NCI-H2196 (cell line): ENCODE measurements around the gene STK10.

Experiments used
- DNase-seq: peaks from one replicate; lab custom pipeline; 2025; ENCODE audit not compliant: unreplicated experiment; lab: John Stamatoyannopoulos, UW

STK10 gene

GRCh38 chr5:172059661-172060100 lies 128.3 kb downstream of the STK10 start:
- DNase-seq, result no peak

GRCh38 chr5:172058088-172058487 lies 129.9 kb downstream of the STK10 start:
- no peak for DNase-seq

DNA sequence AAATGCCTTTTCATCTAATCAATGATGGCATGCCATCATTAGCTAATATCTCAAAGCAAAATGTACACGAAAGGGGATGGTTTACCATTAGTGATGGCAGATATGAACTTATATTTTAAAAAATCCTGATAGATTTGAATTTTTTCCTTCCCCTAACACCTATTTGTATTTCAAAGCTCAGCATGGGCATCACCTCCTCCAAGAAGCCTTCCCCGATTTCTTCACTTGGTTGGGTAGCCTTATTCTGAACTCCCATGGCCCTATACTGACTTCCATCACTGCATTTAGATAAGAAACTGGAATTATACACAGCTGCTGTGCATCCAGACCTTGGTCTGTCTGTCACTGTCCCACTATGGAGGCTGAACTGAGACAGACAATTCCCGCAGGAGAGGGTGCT lies 132.0 kb downstream of the STK10 start:
- no peak for DNase-seq

- DNase-seq, result no peak
These were observed 132.6 kb downstream of the STK10 start for GRCh38 chr5:172055421-172055820.

GRCh38 chr5:172054611-172055153 lies 133.3 kb downstream of the STK10 start:
- no peak for DNase-seq

- DNase-seq, result no peak
These were observed 135.4 kb downstream of the STK10 start for GRCh38 chr5:172052450-172053236.

DNA sequence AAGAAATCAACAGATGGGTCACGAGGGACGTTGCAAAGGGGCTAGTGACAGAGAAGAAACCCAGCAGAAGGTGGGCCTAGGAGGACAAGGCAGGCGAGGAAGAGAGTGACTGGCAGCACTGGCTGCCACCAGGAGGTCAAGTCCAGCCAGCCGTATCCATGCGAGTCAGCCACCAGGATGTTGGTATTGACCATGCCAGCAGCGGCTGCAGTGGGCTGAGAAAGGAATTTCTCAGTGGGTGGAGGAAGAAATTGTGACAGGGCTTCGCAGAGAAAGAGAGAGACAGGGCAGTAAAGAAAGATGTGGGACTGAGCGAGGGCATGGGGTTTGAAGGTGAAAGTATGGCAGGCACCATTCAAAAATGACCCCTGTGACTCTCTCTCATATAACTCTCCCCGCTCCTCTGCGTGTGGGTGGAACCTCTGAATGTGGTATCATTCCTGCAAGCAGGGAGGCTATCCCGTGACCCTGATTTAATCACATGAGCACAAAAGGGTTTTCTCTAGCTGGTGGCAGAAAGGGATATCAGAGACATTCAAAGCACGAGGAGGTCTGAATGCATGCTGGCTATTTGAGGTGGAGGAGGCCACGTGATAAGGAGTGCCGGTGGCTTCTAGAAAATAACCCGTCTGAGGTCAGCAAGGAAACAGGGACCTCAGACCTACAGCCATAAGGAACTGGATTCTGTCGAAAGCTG lies 136.2 kb downstream of the STK10 start:
- DNase-seq, result no peak

DNA sequence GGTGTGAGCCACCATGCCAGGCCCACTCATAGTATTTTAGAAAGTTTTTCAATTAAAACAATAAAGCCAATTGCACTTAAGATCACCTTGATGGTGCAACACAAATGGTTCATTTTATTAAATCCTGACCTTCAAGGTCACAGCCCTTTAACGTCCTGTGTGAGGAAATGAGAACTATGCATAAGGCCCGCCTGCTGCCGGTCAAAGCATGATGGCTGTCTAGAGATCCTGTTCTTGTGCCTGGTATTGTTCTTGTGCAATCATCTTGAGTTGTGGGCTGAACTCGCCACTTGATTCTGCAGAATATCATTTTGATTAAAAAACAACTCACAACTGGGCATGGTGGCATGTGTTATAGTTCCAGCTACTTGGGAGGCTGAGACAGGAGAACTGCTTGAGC lies 137.9 kb downstream of the STK10 start:
- no peak for DNase-seq

GRCh38 chr5:172049226-172049796 lies 138.7 kb downstream of the STK10 start:
- DNase-seq, result no peak

GRCh38 chr5:172048539-172049101 lies 139.4 kb downstream of the STK10 start:
- DNase-seq, result no peak

DNA sequence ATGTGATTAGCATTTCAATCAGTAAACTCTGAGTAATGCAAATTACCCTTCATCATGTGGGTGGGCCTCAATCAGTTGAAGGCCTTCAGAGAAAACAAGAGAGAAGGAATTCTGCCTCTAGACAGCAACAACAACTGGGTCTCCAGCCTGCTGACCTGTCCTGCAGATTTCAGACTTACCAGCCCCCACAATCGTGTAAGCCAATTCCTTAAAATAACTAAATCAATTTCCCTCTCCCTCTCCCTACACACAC lies 139.9 kb downstream of the STK10 start:
- DNase-seq, result no peak

- no peak for DNase-seq
These were observed 141.4 kb downstream of the STK10 start for GRCh38 chr5:172046593-172046992.

- DNase-seq, result no peak
These were observed 142.8 kb downstream of the STK10 start for GRCh38 chr5:172045315-172045632.

DNA sequence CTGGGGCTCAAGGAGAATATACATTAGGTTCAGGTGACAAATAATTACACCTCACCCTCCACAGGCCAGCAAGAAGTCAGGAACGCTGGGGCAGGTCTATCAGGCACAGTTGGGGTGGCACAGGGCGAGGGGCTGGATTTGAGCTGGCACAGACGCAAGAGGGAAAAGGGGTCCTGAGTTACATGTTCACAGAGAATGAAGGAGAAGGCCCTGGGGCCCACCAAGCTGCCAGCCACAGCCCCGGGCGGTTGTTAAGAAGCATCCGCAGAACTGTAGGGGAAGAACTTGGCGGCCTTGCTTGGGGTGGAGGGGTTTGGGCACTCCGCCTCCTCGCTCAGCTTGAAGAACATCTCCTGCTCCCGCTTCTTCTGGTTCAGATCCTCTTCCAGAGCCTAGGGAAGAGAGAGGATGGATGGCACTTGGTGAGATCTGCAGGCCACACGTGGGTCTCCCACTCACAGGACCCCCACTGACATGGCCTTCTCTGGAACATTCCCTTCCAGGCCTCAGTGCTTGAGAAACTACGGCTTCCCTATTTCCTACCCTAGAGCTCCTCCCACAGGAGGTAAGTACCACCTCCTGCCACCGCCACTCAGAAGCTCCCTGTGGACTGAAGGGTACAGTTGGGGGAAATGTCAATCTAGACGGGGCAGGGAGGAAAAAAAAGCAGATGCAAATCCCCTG lies 143.3 kb downstream of the STK10 start:
- no peak for DNase-seq

DNA sequence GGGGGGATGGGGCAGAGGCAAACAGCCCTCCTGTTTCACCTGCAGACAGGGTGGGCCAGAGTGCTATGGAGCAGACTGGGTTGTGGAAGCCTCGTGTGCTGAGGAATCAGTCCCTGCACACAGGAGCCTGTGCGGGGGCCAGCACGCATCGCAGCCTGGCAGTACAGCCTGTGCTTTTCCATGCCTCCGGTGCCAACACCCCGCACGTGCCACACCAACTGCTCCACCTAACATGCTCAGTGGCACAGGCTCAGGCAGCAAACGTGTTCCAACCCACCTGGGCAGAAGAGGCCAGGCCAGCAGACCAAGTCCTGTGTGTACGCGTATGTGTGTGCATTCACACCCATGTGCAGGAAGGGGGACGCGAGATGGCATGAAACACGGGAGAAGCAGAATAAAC lies 144.2 kb downstream of the STK10 start:
- DNase-seq, result no peak

- DNase-seq, result no peak
These were observed 145.8 kb downstream of the STK10 start for GRCh38 chr5:172042183-172042582.

GRCh38 chr5:172038167-172038566 lies 149.9 kb downstream of the STK10 start:
- DNase-seq, result no peak

DNA sequence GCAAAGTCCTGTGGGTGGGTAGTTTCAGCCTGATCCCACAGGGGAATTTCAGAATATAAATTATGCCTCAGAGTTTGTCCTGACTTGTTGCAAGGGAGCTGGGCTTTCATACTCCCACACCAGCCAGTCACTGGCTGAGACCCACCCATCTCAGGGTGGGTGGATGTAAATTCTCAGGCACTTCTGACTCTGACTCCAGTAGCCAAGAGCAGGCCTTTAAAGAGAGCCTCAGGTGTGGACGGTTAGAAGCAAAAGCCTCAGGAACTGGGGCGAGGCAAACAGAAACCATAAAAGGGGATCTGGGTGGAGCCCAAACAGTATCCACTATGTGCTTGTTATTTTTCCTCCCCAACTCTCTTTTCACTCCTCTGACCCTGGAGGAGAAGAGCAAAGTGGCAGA lies 153.0 kb downstream of the STK10 start:
- DNase-seq, result no peak

DNA sequence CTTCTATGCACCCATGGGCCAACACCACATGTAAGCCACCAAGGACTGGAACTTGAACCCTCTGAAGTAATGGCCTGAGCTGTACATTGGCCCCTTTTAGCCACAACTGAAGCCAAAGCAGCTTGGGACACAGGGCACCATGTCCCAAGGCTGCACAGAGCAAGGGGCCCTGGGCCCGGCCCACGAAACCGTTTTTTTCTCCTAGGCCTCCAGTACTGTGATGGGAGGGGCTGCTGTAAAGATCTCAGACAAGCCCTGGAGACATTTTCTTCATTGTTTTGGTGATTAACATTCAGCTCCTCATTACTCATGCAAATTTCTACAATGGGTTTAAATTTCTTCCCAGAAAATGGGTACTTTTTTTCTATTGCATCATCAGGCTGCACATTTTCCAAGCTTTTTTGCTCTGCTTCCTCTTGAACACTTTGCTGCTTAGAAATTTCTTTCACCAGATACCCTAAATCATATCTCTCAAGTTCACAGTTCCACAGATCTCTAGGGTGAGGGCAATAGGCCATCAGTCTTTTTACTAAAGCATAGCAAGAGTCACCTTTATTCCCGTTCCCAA lies 156.0 kb downstream of the STK10 start:
- DNase-seq, result no peak

DNA sequence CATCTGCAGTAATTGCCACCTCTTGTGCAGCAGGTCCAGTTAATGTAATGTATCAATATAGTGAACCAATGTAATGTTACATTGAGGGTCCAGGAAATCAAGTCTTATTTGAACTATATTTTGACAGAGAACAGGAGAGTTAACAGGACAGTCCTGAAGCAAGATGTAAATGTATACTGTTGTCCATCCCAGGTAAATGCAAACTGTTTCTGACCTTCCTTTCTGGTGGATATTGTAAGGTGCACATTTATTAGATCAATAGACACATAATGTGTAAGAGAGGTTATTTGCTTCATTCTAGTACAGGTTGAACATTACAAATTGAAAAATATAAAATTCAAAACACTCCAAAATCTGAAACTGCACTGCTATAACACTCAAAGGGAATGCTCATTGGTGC lies 158.1 kb downstream of the STK10 start:
- no peak for DNase-seq

GRCh38 chr5:172028167-172028566 lies 159.9 kb downstream of the STK10 start:
- no peak for DNase-seq
